Measurements from ENCODE around the gene SERPINB12.

DNA sequence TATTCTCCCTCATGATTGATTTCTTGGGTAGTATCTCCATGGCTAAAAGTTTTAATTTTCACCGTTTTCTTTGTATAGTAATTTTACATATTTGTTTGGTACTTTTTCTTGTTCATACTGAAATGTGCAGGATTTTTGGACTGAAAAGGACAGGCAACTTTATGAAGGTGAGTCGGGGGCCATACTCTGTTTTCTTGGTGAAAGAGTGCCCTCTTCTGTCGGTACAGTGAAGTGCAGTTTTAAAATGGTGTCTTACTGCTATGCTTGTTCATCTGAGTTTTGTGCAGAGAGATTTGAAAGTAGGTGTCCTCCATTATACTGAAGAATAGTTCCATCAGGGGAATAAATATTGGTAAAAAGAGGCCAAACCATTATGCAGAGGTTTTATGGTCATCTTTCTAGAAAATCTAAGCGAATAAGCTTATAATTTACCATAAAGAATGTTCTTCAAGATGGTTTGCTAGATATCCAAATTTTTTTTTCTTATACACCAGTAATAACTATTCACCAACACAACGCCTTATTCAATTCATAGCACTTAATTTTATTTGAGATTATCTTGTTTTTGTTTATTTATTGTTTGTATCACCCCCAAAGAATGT lies 36.3 kb downstream of the SERPINB12 start:
- TF ChIP-seq EZH2 (IDR thresholded peaks at IDR 0.05; ENCODE audit: borderline replicate concordance, low read length) = no peak
- TF ChIP-seq, protein P1, sequence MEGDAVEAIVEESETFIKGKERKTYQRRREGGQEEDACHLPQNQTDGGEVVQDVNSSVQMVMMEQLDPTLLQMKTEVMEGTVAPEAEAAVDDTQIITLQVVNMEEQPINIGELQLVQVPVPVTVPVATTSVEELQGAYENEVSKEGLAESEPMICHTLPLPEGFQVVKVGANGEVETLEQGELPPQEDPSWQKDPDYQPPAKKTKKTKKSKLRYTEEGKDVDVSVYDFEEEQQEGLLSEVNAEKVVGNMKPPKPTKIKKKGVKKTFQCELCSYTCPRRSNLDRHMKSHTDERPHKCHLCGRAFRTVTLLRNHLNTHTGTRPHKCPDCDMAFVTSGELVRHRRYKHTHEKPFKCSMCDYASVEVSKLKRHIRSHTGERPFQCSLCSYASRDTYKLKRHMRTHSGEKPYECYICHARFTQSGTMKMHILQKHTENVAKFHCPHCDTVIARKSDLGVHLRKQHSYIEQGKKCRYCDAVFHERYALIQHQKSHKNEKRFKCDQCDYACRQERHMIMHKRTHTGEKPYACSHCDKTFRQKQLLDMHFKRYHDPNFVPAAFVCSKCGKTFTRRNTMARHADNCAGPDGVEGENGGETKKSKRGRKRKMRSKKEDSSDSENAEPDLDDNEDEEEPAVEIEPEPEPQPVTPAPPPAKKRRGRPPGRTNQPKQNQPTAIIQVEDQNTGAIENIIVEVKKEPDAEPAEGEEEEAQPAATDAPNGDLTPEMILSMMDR (conservative IDR thresholded peaks at IDR 0.05 in 1 of 2, IDR thresholded peaks at IDR 0.05 in 1 of 2; ENCODE audit: extremely low read depth in 1 of 2, insufficient read depth in 1 of 2, low read depth in 1 of 2, low read length in 2 of 2) = peak; percentile 77 to 83

All from mammary epithelial cell (primary cell).